Measurements from ENCODE around the gene PSME1.

The PSME1 gene

GRCh38 chr14:24177891-24178290 lies 41.9 kb downstream of the PSME1 start:
- DNase-seq = no peak

GRCh38 chr14:24178399-24179178 lies 42.6 kb downstream of the PSME1 start:
- no peak for DNase-seq

- no peak for DNase-seq
Measured at GRCh38 chr14:24179294-24179960, 43.4 kb downstream of the PSME1 start.

GRCh38 chr14:24179961-24180796 lies 44.2 kb downstream of the PSME1 start:
- DNase-seq = no peak

- DNase-seq = no peak
Measured at GRCh38 chr14:24181371-24182077, 45.5 kb downstream of the PSME1 start.

GRCh38 chr14:24182110-24182882 lies 46.3 kb downstream of the PSME1 start:
- DNase-seq = no peak

- no peak for DNase-seq
Measured at GRCh38 chr14:24183014-24183481, 47.1 kb downstream of the PSME1 start.

GRCh38 chr14:24184104-24184970 lies 48.3 kb downstream of the PSME1 start:
- no peak for DNase-seq

- DNase-seq = no peak
Measured at GRCh38 chr14:24185026-24185425, 49.0 kb downstream of the PSME1 start.

- no peak for DNase-seq
Measured at GRCh38 chr14:24185741-24186140, 49.7 kb downstream of the PSME1 start.

GRCh38 chr14:24186831-24187538 lies 51.0 kb downstream of the PSME1 start:
- DNase-seq = no peak

GRCh38 chr14:24187539-24187915 lies 51.5 kb downstream of the PSME1 start:
- no peak for DNase-seq

All from 8988T (cell line).